ENCODE results near the gene RHBDF2.

Gene RHBDF2

GRCh38 chr17:76499267-76499667 is 2.0 kb downstream of the RHBDF2 start:
- DNase-seq, result peak; percentile 79

- DNase-seq, result peak; percentile 52
These were observed 2.4 kb downstream of the RHBDF2 start for GRCh38 chr17:76498876-76499251.

GRCh38 chr17:76497979-76498875 is 3.0 kb downstream of the RHBDF2 start:
- DNase-seq, result peak; percentile 94

- no peak for DNase-seq
These were observed 3.6 kb downstream of the RHBDF2 start for GRCh38 chr17:76497699-76497978.

- DNase-seq, result no peak
These were observed 4.8 kb downstream of the RHBDF2 start for GRCh38 chr17:76496464-76496863.

GRCh38 chr17:76495663-76496400 is 5.4 kb downstream of the RHBDF2 start:
- no peak for DNase-seq

GRCh38 chr17:76493505-76494167 is 7.6 kb downstream of the RHBDF2 start:
- no peak for DNase-seq

- no peak for DNase-seq
These were observed 8.2 kb downstream of the RHBDF2 start for GRCh38 chr17:76492989-76493501.

GRCh38 chr17:76492123-76492988 is 8.9 kb downstream of the RHBDF2 start:
- no peak for DNase-seq

GRCh38 chr17:76491271-76492122 is 9.7 kb downstream of the RHBDF2 start:
- no peak for DNase-seq

GRCh38 chr17:76490112-76490710 is 11.0 kb downstream of the RHBDF2 start:
- no peak for DNase-seq

GRCh38 chr17:76487451-76488192 is 13.6 kb downstream of the RHBDF2 start:
- DNase-seq, result no peak

GRCh38 chr17:76485569-76485968 is 15.7 kb downstream of the RHBDF2 start:
- DNase-seq, result peak; percentile 93

GRCh38 chr17:76484228-76484725 is 16.9 kb downstream of the RHBDF2 start:
- no peak for DNase-seq

GRCh38 chr17:76481071-76481655 is 20.1 kb downstream of the RHBDF2 start:
- DNase-seq, result no peak

- DNase-seq, result no peak
These were observed 20.6 kb downstream of the RHBDF2 start for GRCh38 chr17:76480632-76481031.

- no peak for DNase-seq
These were observed 21.6 kb downstream of the RHBDF2 start for GRCh38 chr17:76479515-76480060.

- DNase-seq, result no peak
These were observed 22.3 kb downstream of the RHBDF2 start for GRCh38 chr17:76478730-76479514.

GRCh38 chr17:76478097-76478496 is 23.1 kb downstream of the RHBDF2 start:
- DNase-seq, result no peak

All from DMS53 (cell line).